ENCODE measurements around the gene GRIP1.

- TF ChIP-seq CTCF (IDR thresholded peaks at IDR 0.05), result no peak
- TF ChIP-seq POLR2A (IDR thresholded peaks at IDR 0.05), result no peak
- TF ChIP-seq EP300 (IDR thresholded peaks at IDR 0.05), result no peak
Measured at GRCh38 chr12:66620688-66621087, 58.2 kb downstream of the GRIP1 start.

All from ovary (tissue), 3 donors.